ENCODE measurements around the gene ANKS1A.
A peak's percentile ranks its signal among the peaks of the same experiment; 100 is the strongest.

ANKS1A gene

DNA sequence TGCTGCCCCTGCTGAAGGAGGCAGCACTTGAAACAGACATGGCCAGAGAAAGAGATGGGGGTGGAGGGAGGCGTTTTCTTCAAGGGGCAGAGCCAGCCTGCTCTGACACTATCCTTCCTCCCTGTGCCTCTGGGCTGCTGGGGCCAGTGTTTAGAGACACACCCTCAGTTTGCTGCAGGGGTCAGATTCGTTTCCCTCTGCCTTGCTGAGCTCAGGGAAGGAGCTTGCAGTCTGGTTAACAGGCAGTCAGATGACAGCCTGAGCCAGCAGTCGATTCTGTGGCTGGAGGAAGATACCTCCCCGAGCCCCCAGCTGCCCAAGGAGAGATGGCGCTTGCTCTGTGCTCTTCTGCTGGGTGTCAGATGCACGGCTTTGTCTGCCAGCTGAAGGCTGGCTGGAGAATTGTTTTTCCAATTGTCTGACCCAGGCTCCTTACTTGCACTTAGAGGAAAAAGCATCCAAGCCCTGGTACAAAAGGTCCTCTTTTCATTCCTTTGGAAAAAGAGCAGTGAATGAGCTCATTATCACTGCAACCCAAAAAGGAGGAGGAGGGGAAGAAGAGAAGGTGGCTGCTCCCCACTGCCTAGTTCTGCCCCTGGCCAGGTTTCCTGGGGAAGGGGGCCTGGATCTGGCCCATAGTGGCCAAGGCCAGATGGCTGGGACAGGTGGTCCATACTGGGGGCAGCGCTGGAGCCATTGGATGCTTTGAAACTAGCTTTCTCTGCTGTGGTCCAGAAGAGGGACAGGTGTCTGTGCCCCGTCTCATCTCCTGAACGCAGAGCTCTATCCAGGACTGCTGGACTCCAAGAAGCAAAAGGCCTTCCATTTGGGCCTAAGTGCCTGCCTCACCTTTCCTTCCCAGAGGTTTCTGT lies 163.9 kb downstream of the ANKS1A start:
- Histone ChIP-seq H3K9me3 (ENCODE audit: control insufficient read depth, insufficient read depth, low read depth, low read length) (no peaks in the 10 kb centered on the region), H3K36me3 (ENCODE audit: control insufficient read depth in 2 of 2, insufficient read depth in 1 of 2, low read length in 2 of 2) (peaks cover 6 to 8% of the 10 kb centered on the region in 2 experiments; a peak in 2 of 3 replicates), H3K4me1 (ENCODE audit: control insufficient read depth, insufficient read depth, low read length) (no peaks in the 10 kb centered on the region), H3K4me3 (ENCODE audit: low read depth, low read length) (no peak overlapping the region), H3K27ac (ENCODE audit: extremely low read depth, low read depth, low read length) (no peak overlapping the region)
- ChIA-PET POLR2A (interaction anchor here (0.6 to 0.7 kb wide), 2 partner anchors 8 to 16 kb away, joined by 3 to 4 read pairs; no protein-coding TSS in a partner anchor), CTCF (interaction anchor here (0.6 to 6.0 kb wide), 4 partner anchors 16 to 204 kb away, joined by 3 to 31 read pairs (median 4); no protein-coding TSS in a partner anchor)
- peak; percentile 46; the same call in 1 of the 2 replicates for TF ChIP-seq PRDM4 (tag by site-specific recombination; IDR thresholded peaks at IDR 0.05)
- peak; percentile 74 for TF ChIP-seq ZBTB48 (tag by site-specific recombination; IDR thresholded peaks at IDR 0.05)
- TF ChIP-seq FEZF1 (tag by site-specific recombination; IDR thresholded peaks at IDR 0.05) = no peak

DNA sequence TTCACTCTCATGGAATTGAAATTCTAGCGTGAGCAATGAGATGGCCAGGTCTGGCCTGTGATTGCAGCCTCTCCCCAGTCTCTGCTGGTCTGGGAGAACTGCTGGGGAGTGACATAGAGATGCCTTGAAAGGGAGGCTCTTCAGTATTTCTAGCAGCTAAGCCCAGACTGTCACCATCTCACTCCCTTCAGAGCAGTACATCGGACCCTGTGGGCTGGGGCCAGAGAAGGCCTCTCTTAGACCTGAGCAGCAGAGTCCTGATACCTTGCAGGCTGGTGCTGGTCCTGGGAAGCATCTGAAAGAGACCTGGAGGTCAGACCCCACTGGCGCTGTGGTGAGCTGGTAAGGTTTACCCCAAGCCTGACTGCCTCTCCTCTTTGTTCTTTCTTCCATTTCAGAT lies 164.6 kb downstream of the ANKS1A start:
- CTCF ChIA-PET = interaction anchor here (2.0 to 6.0 kb wide), 2 partner anchors 15 to 67 kb away, joined by 4 to 31 read pairs; no protein-coding TSS in a partner anchor
- H3K4me1 ChIP-seq (ENCODE audit: control insufficient read depth, insufficient read depth, low read length) = no peaks in the 10 kb centered on the region
- peaks cover 6 to 16% of the 10 kb centered on the region in 2 experiments; a peak in 2 of 3 replicates for H3K36me3 ChIP-seq (ENCODE audit: control insufficient read depth in 2 of 2, insufficient read depth in 1 of 2, low read length in 2 of 2)
- H3K9me3 ChIP-seq (ENCODE audit: control insufficient read depth, insufficient read depth, low read depth, low read length) = no peaks in the 10 kb centered on the region
- H3K4me3 ChIP-seq (ENCODE audit: low read depth, low read length) = no peak overlapping the region
- TF ChIP-seq ZNF768 (tag by site-specific recombination; IDR thresholded peaks at IDR 0.05) (no peak), OSR2 (tag by site-specific recombination; IDR thresholded peaks at IDR 0.05) (no peak), ZSCAN30 (tag by site-specific recombination; IDR thresholded peaks at IDR 0.05) (no peak), ZSCAN16 (tag by site-specific recombination; IDR thresholded peaks at IDR 0.05) (no peak), ZNF549 (tag by site-specific recombination; IDR thresholded peaks at IDR 0.05) (no peak), GLI2 (tag by site-specific recombination; IDR thresholded peaks at IDR 0.05; ENCODE audit: borderline replicate concordance, low read depth) (no peak), KLF16 (tag by site-specific recombination; IDR thresholded peaks at IDR 0.05) (no peak), MZF1 (tag by site-specific recombination; IDR thresholded peaks at IDR 0.05; ENCODE audit: borderline replicate concordance) (no peak), ZNF24 (tag by site-specific recombination; IDR thresholded peaks at IDR 0.05) (no peak), ZNF274 (IDR thresholded peaks at IDR 0.05; ENCODE audit: low read length) (no peak), ZNF274 (tag by site-specific recombination; IDR thresholded peaks at IDR 0.05; ENCODE audit: borderline replicate concordance) (no peak), ZFHX2 (tag by site-specific recombination; conservative IDR thresholded peaks at IDR 0.05) (no peak)
- POLR2A ChIA-PET = interaction anchor here (0.5 to 0.6 kb wide), 2 partner anchors 16 to 72 kb away, joined by 3 read pairs; no protein-coding TSS in a partner anchor
- no peak overlapping the region for H3K27ac ChIP-seq (ENCODE audit: extremely low read depth, low read depth, low read length)

DNA sequence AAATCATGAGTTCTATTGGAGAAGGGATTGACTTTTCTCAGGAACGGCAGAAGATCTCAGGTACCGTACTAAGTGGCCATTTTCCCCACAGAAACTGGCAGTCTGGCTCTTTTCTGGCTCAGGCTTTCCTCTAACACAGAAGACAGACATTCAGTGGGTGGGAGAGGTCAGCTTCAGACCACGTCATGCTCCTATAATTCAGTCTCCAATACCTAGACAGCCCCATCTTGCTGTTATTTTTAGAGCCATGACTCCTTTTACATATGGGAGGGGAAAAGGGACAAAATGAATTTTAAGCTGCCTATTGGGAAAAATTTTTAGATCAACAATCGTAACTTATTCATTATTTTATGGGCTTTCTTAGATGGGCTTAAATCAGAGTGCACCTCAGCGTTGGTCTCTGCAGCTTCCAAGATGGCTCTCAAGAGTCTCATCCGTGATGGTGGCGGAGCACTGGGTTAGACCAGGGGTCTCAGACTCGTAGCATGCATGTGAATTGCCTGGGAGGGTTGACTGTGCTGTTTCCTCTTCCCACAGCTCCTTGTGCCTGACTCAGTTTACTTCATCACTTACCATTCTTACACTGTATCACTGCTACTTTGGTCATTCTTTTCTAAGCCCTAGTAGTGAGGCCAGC lies 165.2 kb downstream of the ANKS1A start:
- H3K4me1 ChIP-seq (ENCODE audit: control insufficient read depth, insufficient read depth, low read length) = no peaks in the 10 kb centered on the region
- ChIA-PET POLR2A (interaction anchor here (0.5 to 0.6 kb wide), 2 partner anchors 15 to 71 kb away, joined by 3 read pairs; no protein-coding TSS in a partner anchor), CTCF (interaction anchor here (0.6 to 6.0 kb wide), 3 partner anchors 14 to 1797 kb away, joined by 3 to 31 read pairs (median 4); no protein-coding TSS in a partner anchor)
- no peak for TF ChIP-seq ZNF221 (tag by site-specific recombination; IDR thresholded peaks at IDR 0.05; ENCODE audit: borderline replicate concordance)
- no peak for TF ChIP-seq ZNF133 (tag by site-specific recombination; IDR thresholded peaks at IDR 0.05)
- TF ChIP-seq KLF17 (tag by site-specific recombination; IDR thresholded peaks at IDR 0.05) = no peak
- TF ChIP-seq SCRT2 (tag by site-specific recombination; IDR thresholded peaks at IDR 0.05) = no peak
- TF ChIP-seq ZNF548 (tag by site-specific recombination; IDR thresholded peaks at IDR 0.05) = no peak
- TF ChIP-seq ZNF223 (tag by site-specific recombination; IDR thresholded peaks at IDR 0.05) = no peak
- TF ChIP-seq ZNF112 (tag by site-specific recombination; IDR thresholded peaks at IDR 0.05) = no peak
- H3K9me3 ChIP-seq (ENCODE audit: control insufficient read depth, insufficient read depth, low read depth, low read length) = no peaks in the 10 kb centered on the region
- H3K27ac ChIP-seq (ENCODE audit: extremely low read depth, low read depth, low read length) = no peak overlapping the region
- no peak overlapping the region for H3K4me3 ChIP-seq (ENCODE audit: low read depth, low read length)
- peaks cover 6 to 20% of the 10 kb centered on the region in 2 experiments; a peak in 2 of 3 replicates for H3K36me3 ChIP-seq (ENCODE audit: control insufficient read depth in 2 of 2, insufficient read depth in 1 of 2, low read length in 2 of 2)

Measured in HEK293 (cell line).